Measurements from ENCODE around the gene FRMPD1. TPM values are rescaled to one million over a fixed set of nuclear protein-coding genes. Genes with fewer than 3 reads are reported as not detected.

FRMPD1 gene
- polyA plus RNA-seq, 1 donor from 2014 or later = 0.35 TPM

DNA sequence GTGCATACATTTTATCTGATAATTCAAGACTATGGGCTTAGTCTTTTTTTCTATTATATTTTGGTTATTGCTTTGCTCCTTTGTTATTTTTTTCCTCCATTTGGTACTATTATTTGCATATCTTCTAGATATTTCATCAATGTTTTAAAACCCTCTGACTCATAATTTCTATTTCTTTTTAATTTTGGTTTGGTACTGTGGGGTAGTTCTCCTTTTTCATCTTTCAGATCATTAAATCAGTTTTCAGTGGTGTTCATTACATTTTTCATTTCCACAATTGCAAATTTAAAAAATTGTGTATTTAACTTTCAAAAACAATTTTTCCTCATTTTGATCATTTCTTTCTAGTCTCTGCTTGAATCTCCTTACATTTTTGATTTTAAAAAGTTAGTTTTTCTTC, 7.5 kb upstream of the FRMPD1 start:
- Histone ChIP-seq H3F3A (ENCODE audit: insufficient read depth, low read length, poor library complexity, severe bottlenecking) (no peaks in the 10 kb centered on the region), H2AFZ (ENCODE audit: low read depth, low read length) (no peak overlapping the region), H3K27ac (ENCODE audit: low read length) (no peak overlapping the region), H3K27me3 (ENCODE audit: insufficient read depth, low read depth, low read length) (no peaks in the 10 kb centered on the region), H3K4me3 (ENCODE audit: low read length) (no peak overlapping the region), H3K36me3 (ENCODE audit: insufficient read depth, low read length) (no peaks in the 10 kb centered on the region), H3K4me2 (ENCODE audit: low read length) (no peak overlapping the region), H3K79me2 (replicated peaks; ENCODE audit: insufficient read depth, low read length) (no peaks in the 10 kb centered on the region), H3K9me2 (ENCODE audit: insufficient read depth, low read length) (no peaks in the 10 kb centered on the region), H4K20me1 (ENCODE audit: insufficient read depth) (no peaks in the 10 kb centered on the region), H3K9me3 (ENCODE audit: low read length) (no peaks in the 10 kb centered on the region), H3K9ac (ENCODE audit: low read length) (no peak overlapping the region)
- TF ChIP-seq SMC3 (conservative IDR thresholded peaks at IDR 0.05; ENCODE audit: poor library complexity) (no peak), RAD21 (conservative IDR thresholded peaks at IDR 0.05) (no peak), EP300 (conservative IDR thresholded peaks at IDR 0.05; ENCODE audit: poor library complexity, severe bottlenecking) (no peak), EZH2 (IDR thresholded peaks at IDR 0.05; ENCODE audit: borderline replicate concordance, insufficient read depth, low read length, poor library complexity, severe bottlenecking) (no peak), POLR2AphosphoS5 (IDR thresholded peaks at IDR 0.05) (no peak), TAF1 (IDR thresholded peaks at IDR 0.05; ENCODE audit: low read depth) (no peak)
- TF ChIP-seq, protein P1, sequence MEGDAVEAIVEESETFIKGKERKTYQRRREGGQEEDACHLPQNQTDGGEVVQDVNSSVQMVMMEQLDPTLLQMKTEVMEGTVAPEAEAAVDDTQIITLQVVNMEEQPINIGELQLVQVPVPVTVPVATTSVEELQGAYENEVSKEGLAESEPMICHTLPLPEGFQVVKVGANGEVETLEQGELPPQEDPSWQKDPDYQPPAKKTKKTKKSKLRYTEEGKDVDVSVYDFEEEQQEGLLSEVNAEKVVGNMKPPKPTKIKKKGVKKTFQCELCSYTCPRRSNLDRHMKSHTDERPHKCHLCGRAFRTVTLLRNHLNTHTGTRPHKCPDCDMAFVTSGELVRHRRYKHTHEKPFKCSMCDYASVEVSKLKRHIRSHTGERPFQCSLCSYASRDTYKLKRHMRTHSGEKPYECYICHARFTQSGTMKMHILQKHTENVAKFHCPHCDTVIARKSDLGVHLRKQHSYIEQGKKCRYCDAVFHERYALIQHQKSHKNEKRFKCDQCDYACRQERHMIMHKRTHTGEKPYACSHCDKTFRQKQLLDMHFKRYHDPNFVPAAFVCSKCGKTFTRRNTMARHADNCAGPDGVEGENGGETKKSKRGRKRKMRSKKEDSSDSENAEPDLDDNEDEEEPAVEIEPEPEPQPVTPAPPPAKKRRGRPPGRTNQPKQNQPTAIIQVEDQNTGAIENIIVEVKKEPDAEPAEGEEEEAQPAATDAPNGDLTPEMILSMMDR (IDR thresholded peaks at IDR 0.05; ENCODE audit: poor library complexity, severe bottlenecking) = no peak

DNA sequence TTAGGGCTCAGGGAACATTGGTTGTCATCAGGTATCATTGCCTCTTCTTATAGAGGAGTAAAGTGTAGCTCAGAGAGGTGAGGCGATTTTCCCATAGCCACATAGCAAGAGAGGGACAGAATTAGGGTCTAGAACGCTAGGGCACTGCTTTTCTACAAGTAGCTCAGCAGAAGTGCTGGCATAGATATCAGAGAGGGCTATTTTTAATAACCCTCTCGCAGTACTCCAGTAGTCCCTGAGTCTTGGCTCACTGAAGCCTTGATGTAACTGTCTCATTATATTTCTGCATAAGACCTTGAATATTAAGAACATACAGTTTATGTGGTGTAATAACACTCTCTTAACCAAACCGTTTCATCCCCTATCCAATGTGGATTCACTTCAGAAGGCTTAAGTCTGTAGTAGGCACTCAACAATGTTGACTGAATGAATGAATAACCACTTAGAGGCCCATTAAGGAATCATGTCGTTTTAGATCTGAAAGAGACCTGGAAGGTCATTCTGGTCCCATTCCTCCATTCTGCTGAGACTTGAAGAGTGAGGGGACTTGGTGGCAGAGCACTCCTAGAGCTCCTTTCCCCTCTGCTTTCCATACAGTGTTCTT, 4.7 kb upstream of the FRMPD1 start:
- Histone ChIP-seq H2AFZ (ENCODE audit: low read depth, low read length) (no peak overlapping the region), H3F3A (ENCODE audit: insufficient read depth, low read length, poor library complexity, severe bottlenecking) (no peaks in the 10 kb centered on the region), H3K9me2 (ENCODE audit: insufficient read depth, low read length) (no peaks in the 10 kb centered on the region), H3K4me2 (ENCODE audit: low read length) (no peak overlapping the region), H3K27ac (ENCODE audit: low read length) (no peak overlapping the region), H3K4me3 (ENCODE audit: low read length) (no peak overlapping the region), H3K27me3 (ENCODE audit: insufficient read depth, low read depth, low read length) (peaks cover 14% of the 10 kb centered on the region), H3K9me3 (ENCODE audit: low read length) (no peaks in the 10 kb centered on the region), H3K79me2 (replicated peaks; ENCODE audit: insufficient read depth, low read length) (no peaks in the 10 kb centered on the region), H4K20me1 (ENCODE audit: insufficient read depth) (no peaks in the 10 kb centered on the region), H3K36me3 (ENCODE audit: insufficient read depth, low read length) (no peaks in the 10 kb centered on the region), H3K9ac (ENCODE audit: low read length) (no peak overlapping the region)
- TF ChIP-seq, protein P1 (IDR thresholded peaks at IDR 0.05; ENCODE audit: poor library complexity, severe bottlenecking) = no peak
- TF ChIP-seq, protein P2, sequence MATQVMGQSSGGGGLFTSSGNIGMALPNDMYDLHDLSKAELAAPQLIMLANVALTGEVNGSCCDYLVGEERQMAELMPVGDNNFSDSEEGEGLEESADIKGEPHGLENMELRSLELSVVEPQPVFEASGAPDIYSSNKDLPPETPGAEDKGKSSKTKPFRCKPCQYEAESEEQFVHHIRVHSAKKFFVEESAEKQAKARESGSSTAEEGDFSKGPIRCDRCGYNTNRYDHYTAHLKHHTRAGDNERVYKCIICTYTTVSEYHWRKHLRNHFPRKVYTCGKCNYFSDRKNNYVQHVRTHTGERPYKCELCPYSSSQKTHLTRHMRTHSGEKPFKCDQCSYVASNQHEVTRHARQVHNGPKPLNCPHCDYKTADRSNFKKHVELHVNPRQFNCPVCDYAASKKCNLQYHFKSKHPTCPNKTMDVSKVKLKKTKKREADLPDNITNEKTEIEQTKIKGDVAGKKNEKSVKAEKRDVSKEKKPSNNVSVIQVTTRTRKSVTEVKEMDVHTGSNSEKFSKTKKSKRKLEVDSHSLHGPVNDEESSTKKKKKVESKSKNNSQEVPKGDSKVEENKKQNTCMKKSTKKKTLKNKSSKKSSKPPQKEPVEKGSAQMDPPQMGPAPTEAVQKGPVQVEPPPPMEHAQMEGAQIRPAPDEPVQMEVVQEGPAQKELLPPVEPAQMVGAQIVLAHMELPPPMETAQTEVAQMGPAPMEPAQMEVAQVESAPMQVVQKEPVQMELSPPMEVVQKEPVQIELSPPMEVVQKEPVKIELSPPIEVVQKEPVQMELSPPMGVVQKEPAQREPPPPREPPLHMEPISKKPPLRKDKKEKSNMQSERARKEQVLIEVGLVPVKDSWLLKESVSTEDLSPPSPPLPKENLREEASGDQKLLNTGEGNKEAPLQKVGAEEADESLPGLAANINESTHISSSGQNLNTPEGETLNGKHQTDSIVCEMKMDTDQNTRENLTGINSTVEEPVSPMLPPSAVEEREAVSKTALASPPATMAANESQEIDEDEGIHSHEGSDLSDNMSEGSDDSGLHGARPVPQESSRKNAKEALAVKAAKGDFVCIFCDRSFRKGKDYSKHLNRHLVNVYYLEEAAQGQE (IDR thresholded peaks at IDR 0.05; ENCODE audit: borderline replicate concordance) = no peak
- TF ChIP-seq SMC3 (conservative IDR thresholded peaks at IDR 0.05; ENCODE audit: poor library complexity) (no peak), MXI1 (conservative IDR thresholded peaks at IDR 0.05; ENCODE audit: poor library complexity, severe bottlenecking) (no peak), EZH2 (IDR thresholded peaks at IDR 0.05; ENCODE audit: borderline replicate concordance, insufficient read depth, low read length, poor library complexity, severe bottlenecking) (no peak), POLR2AphosphoS5 (IDR thresholded peaks at IDR 0.05) (no peak), EP300 (conservative IDR thresholded peaks at IDR 0.05; ENCODE audit: poor library complexity, severe bottlenecking) (no peak)
